IMR-90 (cell line): Measurements from ENCODE around the gene TPM2. TPM values are rescaled to one million over a fixed set of nuclear protein-coding genes. Genes with fewer than 3 reads are reported as not detected.

ENCODE experiments used
- microRNA-seq, 2 experiments: library from miRNA; stranded (forward) in 1 of 2; unstranded in 1 of 2; fragments of 10-50 nt in 1 of 2; fragments of <30 nt in 1 of 2; gene quantifications in 1 of 2; microRNA quantifications in 1 of 2; one replicate each; pipeline versions ENCODE3 to v1.1.0; 2013 to 2020; ENCODE audit not compliant: insufficient read depth in 1 of 2, insufficient read length in 1 of 2, unreplicated experiment in 1 of 2
- polyA plus RNA-seq, 3 experiments: library from polyadenylated mRNA; depleted of rRNA; stranded (reverse); fragments of >200 nt; gene quantifications; 2 replicates each; pipeline ENCODE4 v1.2.3, GENCODE V29; 2012; ENCODE audit warnings: low replicate concordance in 1 of 3
- small RNA-seq, 5 experiments: library from RNA; depleted of rRNA; stranded (forward); fragments of <200 nt; gene quantifications; one replicate each; pipeline ENCODE3, GENCODE V24; 2012
- total RNA-seq: library from RNA; depleted of rRNA; stranded (reverse); fragments of >200 nt; gene quantifications from 2 replicates; pipeline ENCODE4 v1.2.3, GENCODE V29; 2012; rRNA removed

The TPM2 gene
- total and polyA plus RNA-seq, 2 of the 4 experiments (the other 2 are of a cell fraction): 960 to 2,500 TPM

Small RNA genes within 50 kb of the gene (microRNA-seq; reads per million reads assigned to microRNA genes)
- gene MIR6852 (ENCODE audit: unreplicated experiment) (1.5 reads per million), gene MIR6853 (ENCODE audit: insufficient read depth in 1 of 2, insufficient read length in 1 of 2, unreplicated experiment in 1 of 2) (0.73 to 4.1 reads per million in 2 experiments), gene RMRP (ENCODE audit: insufficient read depth, insufficient read length) (not detected), gene RN7SL22P (ENCODE audit: insufficient read depth, insufficient read length) (not detected)

Small RNA genes within 50 kb of the gene (small RNA-seq; reads per million reads assigned to genes)
- gene MIR6853: 0 to 2.0 (median 0) reads per million in 5 experiments
- gene RMRP: 0 reads per million in 5 experiments
- 0 reads per million in 5 experiments for gene RN7SL22P

Other genes with a start within 250 kb of the TPM2 start
- 17.4 and 18.3 TPM in 2 replicates for gene RUSC2, start 199.8 kb downstream of the TPM2 start, total RNA-seq
- gene RUSC2, start 199.8 kb downstream of the TPM2 start, polyA plus RNA-seq (2012; rRNA removed): 35.4 and 42.8 TPM in 2 replicates
- gene TESK1, start 84.7 kb downstream of the TPM2 start, total RNA-seq: 3.1 and 3.4 TPM in 2 replicates
- gene TESK1, start 84.7 kb downstream of the TPM2 start, polyA plus RNA-seq (2012; rRNA removed): 21.0 and 22.9 TPM in 2 replicates
- 0.36 TPM in 1 of 2 replicates, not detected in the other for gene CD72, start 71.5 kb downstream of the TPM2 start, total RNA-seq
- 0.09 and 0.58 TPM in 2 replicates for gene CD72, start 71.5 kb downstream of the TPM2 start, polyA plus RNA-seq (2012; rRNA removed)
- not detected in 2 replicates for gene SIT1, start 39.0 kb downstream of the TPM2 start, total RNA-seq
- gene SIT1, start 39.0 kb downstream of the TPM2 start, polyA plus RNA-seq (2012; rRNA removed): not detected in 2 replicates
- gene RMRP, start 31.9 kb downstream of the TPM2 start, total RNA-seq: 13,690 and 21,707 TPM in 2 replicates
- gene RMRP, start 31.9 kb downstream of the TPM2 start, polyA plus RNA-seq (2012; rRNA removed): 39.7 and 88.0 TPM in 2 replicates
- 6.8 and 10.0 TPM in 2 replicates for gene CCDC107, start 31.6 kb downstream of the TPM2 start, total RNA-seq
- 21.1 and 24.4 TPM in 2 replicates for gene CCDC107, start 31.6 kb downstream of the TPM2 start, polyA plus RNA-seq (2012; rRNA removed)
- gene ARHGEF39, start 24.7 kb downstream of the TPM2 start, total RNA-seq: 0.56 and 2.5 TPM in 2 replicates
- gene ARHGEF39, start 24.7 kb downstream of the TPM2 start, polyA plus RNA-seq (2012; rRNA removed): 2.1 and 2.8 TPM in 2 replicates
- 0.54 and 0.56 TPM in 2 replicates for gene CA9, start 16.0 kb downstream of the TPM2 start, total RNA-seq
- gene CA9, start 16.0 kb downstream of the TPM2 start, polyA plus RNA-seq (2012; rRNA removed): 3.7 and 3.9 TPM in 2 replicates
- gene TLN1, start 42.3 kb upstream of the TPM2 start, total RNA-seq: 337 and 346 TPM in 2 replicates
- gene TLN1, start 42.3 kb upstream of the TPM2 start, polyA plus RNA-seq (2012; rRNA removed): 224 and 228 TPM in 2 replicates
- gene CREB3, start 42.7 kb upstream of the TPM2 start, total RNA-seq: 105 and 106 TPM in 2 replicates
- gene CREB3, start 42.7 kb upstream of the TPM2 start, polyA plus RNA-seq (2012; rRNA removed): 54.9 and 60.7 TPM in 2 replicates
- 14.2 and 18.1 TPM in 2 replicates for gene GBA2, start 59.3 kb upstream of the TPM2 start, total RNA-seq
- 37.0 and 38.2 TPM in 2 replicates for gene GBA2, start 59.3 kb upstream of the TPM2 start, polyA plus RNA-seq (2012; rRNA removed)
- 10.2 and 10.8 TPM in 2 replicates for gene RGP1, start 59.4 kb upstream of the TPM2 start, total RNA-seq
- gene RGP1, start 59.4 kb upstream of the TPM2 start, polyA plus RNA-seq (2012; rRNA removed): 13.5 and 14.3 TPM in 2 replicates
- gene MSMP, start 64.4 kb upstream of the TPM2 start, total RNA-seq: not detected in 2 replicates
- not detected in 2 replicates for gene MSMP, start 64.4 kb upstream of the TPM2 start, polyA plus RNA-seq (2012; rRNA removed)
- gene NPR2, start 101.7 kb upstream of the TPM2 start, total RNA-seq: 5.2 and 6.4 TPM in 2 replicates
- gene NPR2, start 101.7 kb upstream of the TPM2 start, polyA plus RNA-seq (2012; rRNA removed): 29.9 and 35.7 TPM in 2 replicates
- gene SPAG8, start 122.3 kb upstream of the TPM2 start, total RNA-seq: 0.28 and 0.72 TPM in 2 replicates
- 0.62 and 0.84 TPM in 2 replicates for gene SPAG8, start 122.3 kb upstream of the TPM2 start, polyA plus RNA-seq (2012; rRNA removed)
- 6.7 and 7.5 TPM in 2 replicates for gene HINT2, start 125.1 kb upstream of the TPM2 start, total RNA-seq
- 17.4 and 20.6 TPM in 2 replicates for gene HINT2, start 125.1 kb upstream of the TPM2 start, polyA plus RNA-seq (2012; rRNA removed)
- gene FAM221B, start 138.8 kb upstream of the TPM2 start, total RNA-seq: not detected in 2 replicates
- not detected in 2 replicates for gene FAM221B, start 138.8 kb upstream of the TPM2 start, polyA plus RNA-seq (2012; rRNA removed)
- gene TMEM8B, start 139.3 kb upstream of the TPM2 start, total RNA-seq: 0.56 and 0.72 TPM in 2 replicates
- gene TMEM8B, start 139.3 kb upstream of the TPM2 start, polyA plus RNA-seq (2012; rRNA removed): 8.2 and 8.3 TPM in 2 replicates
- not detected in 2 replicates for gene OR13J1, start 180.5 kb upstream of the TPM2 start, total RNA-seq
- not detected in 2 replicates for gene OR13J1, start 180.5 kb upstream of the TPM2 start, polyA plus RNA-seq (2012; rRNA removed)
- 1.1 and 1.7 TPM in 2 replicates for gene HRCT1, start 216.3 kb upstream of the TPM2 start, total RNA-seq
- 3.9 and 4.4 TPM in 2 replicates for gene HRCT1, start 216.3 kb upstream of the TPM2 start, polyA plus RNA-seq (2012; rRNA removed)
- gene SPAAR, start 219.6 kb upstream of the TPM2 start, total RNA-seq: 0.18 and 0.28 TPM in 2 replicates
- 0.24 and 0.32 TPM in 2 replicates for gene SPAAR, start 219.6 kb upstream of the TPM2 start, polyA plus RNA-seq (2012; rRNA removed)